ENCODE data around the gene DHX15. TPM values are rescaled to one million over a fixed set of nuclear protein-coding genes. Genes with fewer than 3 reads are reported as not detected.

Gene DHX15
- total and polyA plus RNA-seq, 9 of the 15 experiments (the other 6 are each of a cell fraction or from before 2014, with no cell fraction given): 165 to 287 (median 208) TPM

DNA sequence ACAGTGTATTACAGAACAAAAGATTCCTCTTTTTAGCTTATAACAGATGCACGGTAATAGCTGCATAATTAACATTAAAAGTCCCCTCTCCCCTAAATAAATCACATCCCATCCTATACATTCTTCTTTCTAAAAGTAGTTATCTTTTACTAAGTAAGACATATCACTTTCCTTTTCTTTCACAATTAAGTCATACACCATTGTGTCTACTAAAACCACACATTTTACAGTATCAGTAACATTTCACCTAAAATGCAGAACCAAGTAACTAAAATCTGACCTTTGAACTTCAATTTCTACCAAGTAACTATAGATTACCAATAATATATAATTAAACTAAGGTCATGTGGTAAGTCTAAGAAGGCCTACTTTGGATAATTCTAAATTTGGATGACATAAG lies 14.2 kb downstream of the DHX15 start:
- Histone ChIP-seq H3K4me2 (ENCODE audit: insufficient read depth, low read length) (no peak overlapping the region), H3K4me3 (no peak overlapping the region), H3K4me1 (replicated peaks in 1 of 2; ENCODE audit: control insufficient read depth in 2 of 2, insufficient read depth in 2 of 2, low read length in 2 of 2) (no peaks in the 10 kb centered on the region), H2AFZ (ENCODE audit: low read depth, low read length) (no peak overlapping the region), H3K27ac (ENCODE audit: extremely low read depth, low read depth, low read length) (no peak overlapping the region), H3K36me3 (ENCODE audit: control insufficient read depth, insufficient read depth, low read length) (peaks cover 94% of the 10 kb centered on the region), H4K20me1 (replicated peaks; ENCODE audit: control insufficient read depth, insufficient read depth, low read length) (peaks cover 17% of the 10 kb centered on the region), H3K27me3 (ENCODE audit: control insufficient read depth in 2 of 2, insufficient read depth in 2 of 2, low read length in 2 of 2) (no peaks in the 10 kb centered on the region), H3K9me3 (replicated peaks; ENCODE audit: control insufficient read depth, insufficient read depth, low read depth, low read length) (no peaks in the 10 kb centered on the region), H3K79me2 (ENCODE audit: control insufficient read depth, insufficient read depth, low read length) (peaks cover 99% of the 10 kb centered on the region), H3K9ac (ENCODE audit: insufficient read depth in 1 of 2, low read depth in 2 of 2, low read length in 2 of 2) (no peak overlapping the region), H3K9me1 (ENCODE audit: control insufficient read depth, insufficient read depth, low read length) (no peaks in the 10 kb centered on the region)
- DNase-seq (ENCODE audit: extremely low read depth in 1 of 4, low spot score in 3 of 4): no peak
- in situ Hi-C loops (cut with MboI): no loop called here
- intact Hi-C loops (cut with micrococcal nuclease): no loop called here
- no peak for FAIRE-seq
- POLR2A ChIA-PET: interaction anchor here (0.6 to 2.7 kb wide), 6 partner anchors 8 to 14 kb away, joined by 3 to 11 read pairs (median 4); partner anchors contain the start of gene DHX15
- no peak for ATAC-seq
- WGBS (ENCODE audit: insufficient coverage, low coverage, missing lambda C conversion rate): 90% methylated on average over 1 of the region's 1 CpG
- CTCF ChIA-PET (ENCODE audit: low intra/inter-chr PET ratio): no interaction called here
- TF ChIP-seq EGR1 (conservative IDR thresholded peaks at IDR 0.05) (no peak), ZNF589 (CRISPR knock-in tag; IDR thresholded peaks at IDR 0.05; ENCODE audit: low read depth) (no peak), DDX20 (tag; IDR thresholded peaks at IDR 0.05; ENCODE audit: low read depth) (no peak), HLTF (IDR thresholded peaks at IDR 0.05) (no peak), SPI1 (IDR thresholded peaks at IDR 0.05; ENCODE audit: borderline replicate concordance, low read depth, low read length) (no peak), MYC (IDR thresholded peaks at IDR 0.05; ENCODE audit: low read depth, low read length) (no peak), MYC (CRISPR knock-in tag; IDR thresholded peaks at IDR 0.05; ENCODE audit: borderline replicate concordance, low read depth) (no peak), HINFP (tag; conservative IDR thresholded peaks at IDR 0.05; ENCODE audit: low read depth) (no peak), ZNF695 (CRISPR knock-in tag; IDR thresholded peaks at IDR 0.05) (no peak), SRSF7 (optimal IDR thresholded peaks at IDR 0.05; ENCODE audit: low read depth, low read length) (no peak), LCOR (CRISPR knock-in tag; IDR thresholded peaks at IDR 0.05) (no peak), SREBF2 (CRISPR knock-in tag; IDR thresholded peaks at IDR 0.05) (no peak), ZKSCAN8 (CRISPR knock-in tag; IDR thresholded peaks at IDR 0.05) (no peak)
- TF ChIP-seq, protein P1, sequence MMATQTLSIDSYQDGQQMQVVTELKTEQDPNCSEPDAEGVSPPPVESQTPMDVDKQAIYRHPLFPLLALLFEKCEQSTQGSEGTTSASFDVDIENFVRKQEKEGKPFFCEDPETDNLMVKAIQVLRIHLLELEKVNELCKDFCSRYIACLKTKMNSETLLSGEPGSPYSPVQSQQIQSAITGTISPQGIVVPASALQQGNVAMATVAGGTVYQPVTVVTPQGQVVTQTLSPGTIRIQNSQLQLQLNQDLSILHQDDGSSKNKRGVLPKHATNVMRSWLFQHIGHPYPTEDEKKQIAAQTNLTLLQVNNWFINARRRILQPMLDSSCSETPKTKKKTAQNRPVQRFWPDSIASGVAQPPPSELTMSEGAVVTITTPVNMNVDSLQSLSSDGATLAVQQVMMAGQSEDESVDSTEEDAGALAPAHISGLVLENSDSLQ (IDR thresholded peaks at IDR 0.05): no peak
- no TSS peak for BruUV-seq (replicated peaks)

All from K562 (cell line).